WTC11 (cell line): ENCODE results near the gene ZNF827.

Source experiments
- CBFB ChIP-seq: sonication (generic); formaldehyde crosslinking; IDR thresholded peaks from 2 replicates; pipeline ENCODE4 v1.8.1; 2022; ENCODE audit warnings: mild to moderate bottlenecking, low read depth, missing genetic modification reagents
- CDX4 ChIP-seq: fragments of 250-450 bp; sonication (Bioruptor Pico); IDR thresholded peaks from 2 replicates; pipeline ENCODE4 v1.9.0; 2021; ENCODE audit warnings: moderate library complexity, mild to moderate bottlenecking, inconsistent platforms, borderline replicate concordance
- CTCF ChIP-seq: fragments of 200-600 bp; IDR thresholded peaks from 2 replicates; pipeline ENCODE4 v1.8.0; 2022; ENCODE audit warnings: antibody characterized with exemption
- E2F1 ChIP-seq: sonication (generic); formaldehyde crosslinking; IDR thresholded peaks from 2 replicates; pipeline ENCODE4 v1.8.0; 2022; ENCODE audit warnings: mild to moderate bottlenecking, missing genetic modification reagents
- FOXK1 ChIP-seq: sonication (generic); formaldehyde crosslinking; IDR thresholded peaks from 2 replicates; pipeline ENCODE4 v1.8.0; 2022; ENCODE audit warnings: mild to moderate bottlenecking, moderate library complexity, missing genetic modification reagents
- HMGA2 ChIP-seq: fragments of 250-450 bp; sonication (Bioruptor Pico); IDR thresholded peaks from 2 replicates; pipeline ENCODE4 v1.4.0; 2021; ENCODE audit warnings: mild to moderate bottlenecking, moderate library complexity
- JAZF1 ChIP-seq: fragments of 250-450 bp; sonication (Bioruptor Pico); IDR thresholded peaks from 2 replicates; pipeline ENCODE4 v1.9.0; 2021; ENCODE audit warnings: moderate library complexity, mild to moderate bottlenecking, inconsistent platforms
- JUN ChIP-seq: sonication (generic); formaldehyde crosslinking; IDR thresholded peaks from 2 replicates; pipeline ENCODE4 v1.8.0; 2023; ENCODE audit warnings: mild to moderate bottlenecking, missing genetic modification reagents
- NR2C2 ChIP-seq: sonication (generic); formaldehyde crosslinking; IDR thresholded peaks from 2 replicates; pipeline ENCODE4 v1.8.0; 2022; ENCODE audit warnings: mild to moderate bottlenecking, missing genetic modification reagents
- TCF7 ChIP-seq: sonication (generic); formaldehyde crosslinking; IDR thresholded peaks from 2 replicates; pipeline ENCODE4 v1.8.0; 2022; ENCODE audit warnings: mild to moderate bottlenecking, low read depth, missing genetic modification reagents, moderate library complexity
- TEAD1 ChIP-seq: sonication (generic); formaldehyde crosslinking; IDR thresholded peaks from 2 replicates; pipeline ENCODE4 v1.8.0; 2022; ENCODE audit warnings: mild to moderate bottlenecking, missing genetic modification reagents
- ZBTB21 ChIP-seq: sonication (generic); formaldehyde crosslinking; IDR thresholded peaks from 2 replicates; pipeline ENCODE4 v1.8.1; 2023; ENCODE audit warnings: mild to moderate bottlenecking, missing genetic modification reagents, borderline replicate concordance
- ZNF512 ChIP-seq: sonication (generic); formaldehyde crosslinking; IDR thresholded peaks from 2 replicates; pipeline ENCODE4 v1.8.1; 2022; ENCODE audit warnings: missing genetic modification reagents, borderline replicate concordance

GRCh38 chr4:145863191-145863590 is 75.4 kb downstream of the ZNF827 start:
- TF ChIP-seq CTCF (no peak), JAZF1 (no peak), TEAD1 (CRISPR knock-in tag) (no peak), ZNF512 (no peak), JUN (CRISPR knock-in tag) (no peak), NR2C2 (no peak), FOXK1 (CRISPR knock-in tag) (no peak), TCF7 (CRISPR knock-in tag) (no peak), HMGA2 (CRISPR knock-in tag) (no peak), CDX4 (CRISPR knock-in tag) (no peak), E2F1 (no peak), ZBTB21 (CRISPR knock-in tag) (no peak), CBFB (CRISPR knock-in tag) (no peak)
